Loucy (cell line): Measurements from ENCODE around the gene PITPNC1.
"Not testable (repeated sequence)": the region's sequence is repeated elsewhere in the genome, so short reads cannot be mapped to it uniquely, and the experiment has no call there.

ENCODE experiments used
- H2AFZ ChIP-seq: fragments of 200-600 bp; sonication (generic); 2 replicates; pipeline ENCODE4 v1.6.0; 2016; ENCODE audit warnings: antibody characterized with exemption, mild to moderate bottlenecking, low read length, moderate library complexity
- H3F3A ChIP-seq: fragments of 200-600 bp; 2 replicates; pipeline ENCODE4 v1.6.0; 2016; ENCODE audit warnings: antibody characterized with exemption, low read depth, mild to moderate bottlenecking
- H3K27me3 ChIP-seq: fragments of 200-600 bp; sonication (generic); 2 replicates; pipeline ENCODE4 v1.6.1; 2014; ENCODE audit warnings: low read length, mild to moderate bottlenecking; ENCODE audit not compliant: insufficient read depth, poor library complexity, severe bottlenecking
- H3K36me3 ChIP-seq: fragments of 200-600 bp; sonication (generic); 2 replicates; pipeline ENCODE4 v1.6.1; 2016; ENCODE audit warnings: low read length; ENCODE audit not compliant: insufficient read depth
- H3K4me1 ChIP-seq: fragments of 200-600 bp; sonication (generic); 2 replicates; pipeline ENCODE4 v1.5.1; 2014; ENCODE audit warnings: low read length, mild to moderate bottlenecking; ENCODE audit not compliant: insufficient read depth, poor library complexity, severe bottlenecking
- H3K4me2 ChIP-seq: fragments of 200-600 bp; sonication (generic); 2 replicates; pipeline ENCODE4 v1.6.0; 2014; ENCODE audit warnings: antibody characterized with exemption, low read length, low read depth, mild to moderate bottlenecking; ENCODE audit not compliant: poor library complexity, severe bottlenecking
- H3K4me3 ChIP-seq: fragments of 200-600 bp; sonication (generic); 2 replicates; pipeline ENCODE4 v1.5.1; 2014; ENCODE audit warnings: low read length, mild to moderate bottlenecking, mixed read lengths; ENCODE audit not compliant: poor library complexity, severe bottlenecking
- H3K79me2 ChIP-seq: fragments of 200-600 bp; sonication (generic); 2 replicates; pipeline ENCODE4 v1.6.1; 2014; ENCODE audit warnings: low read length; ENCODE audit not compliant: insufficient read depth
- H3K9ac ChIP-seq: fragments of 200-600 bp; sonication (generic); 2 replicates; pipeline ENCODE4 v1.6.0; 2014; ENCODE audit warnings: mild to moderate bottlenecking, low read depth, low read length, moderate library complexity; ENCODE audit not compliant: poor library complexity, severe bottlenecking
- H3K9me2 ChIP-seq: fragments of 200-600 bp; sonication (generic); replicated peaks from 2 replicates; pipeline ENCODE4 v1.6.1; 2016; ENCODE audit warnings: low read depth, low read length, mixed read lengths
- H3K9me3 ChIP-seq: fragments of 200-600 bp; sonication (generic); 2 replicates; pipeline ENCODE4 v1.6.1; 2014; ENCODE audit warnings: mild to moderate bottlenecking, antibody characterized with exemption, low read length, low read depth; ENCODE audit not compliant: insufficient read depth
- H4K20me1 ChIP-seq: fragments of 200-600 bp; sonication (generic); 2 replicates; pipeline ENCODE4 v1.6.0; 2014; ENCODE audit warnings: antibody characterized with exemption, low read length, mild to moderate bottlenecking; ENCODE audit not compliant: insufficient read depth, poor library complexity, severe bottlenecking
- CTCF ChIP-seq: fragments of 200-600 bp; sonication (generic); conservative IDR thresholded peaks from 2 replicates; pipeline ENCODE4 v1.5.1; 2014; ENCODE audit warnings: mild to moderate bottlenecking, antibody characterized with exemption, low read length
- EZH2phosphoT487 ChIP-seq: fragments of 200-600 bp; IDR thresholded peaks from 2 replicates; pipeline ENCODE4 v1.6.1; 2018; ENCODE audit warnings: antibody characterized with exemption, mild to moderate bottlenecking, moderate library complexity, borderline replicate concordance

Gene PITPNC1

GRCh38 chr17:67700725-67701119 is 323.6 kb downstream of the PITPNC1 start:
- H3K4me3 ChIP-seq: no peak overlapping the region
- H3K9me3 ChIP-seq: no peaks in the 10 kb centered on the region
- TF ChIP-seq EZH2phosphoT487 (no peak), CTCF (no peak)
- H2AFZ ChIP-seq: no peak overlapping the region
- H3K4me1 ChIP-seq: no peaks in the 10 kb centered on the region
- no peaks in the 10 kb centered on the region for H3K27me3 ChIP-seq
- no peaks in the 10 kb centered on the region for H3K36me3 ChIP-seq
- H3F3A ChIP-seq: no peaks in the 10 kb centered on the region; the same call in 1 of the 2 replicates
- H3K4me2 ChIP-seq: no peak overlapping the region
- H3K9me2 ChIP-seq: no peaks in the 10 kb centered on the region
- no peak overlapping the region for H3K9ac ChIP-seq
- H3K79me2 ChIP-seq: no peaks in the 10 kb centered on the region
- H4K20me1 ChIP-seq: no peaks in the 10 kb centered on the region

DNA sequence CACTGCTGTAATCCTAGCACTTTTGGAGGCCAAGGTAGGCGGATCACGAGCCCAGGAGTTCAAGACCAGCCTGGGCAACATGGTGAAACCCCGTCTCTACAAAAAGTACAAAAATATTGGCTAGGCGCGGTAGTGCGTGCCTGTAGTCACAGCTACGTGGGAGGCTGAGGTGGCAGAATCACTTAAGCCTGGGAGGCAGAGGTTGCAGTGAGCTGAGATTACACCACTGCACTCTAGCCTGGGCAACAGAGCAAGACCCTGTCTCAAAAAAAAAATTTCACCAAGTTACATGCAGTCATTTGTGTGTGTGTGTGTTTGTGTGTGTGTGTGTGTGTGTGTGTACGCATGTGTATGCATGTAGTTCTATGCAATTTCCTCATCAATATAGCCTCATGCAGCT is 325.8 kb downstream of the PITPNC1 start:
- not testable (repeated sequence) for H3K4me2 ChIP-seq, H3K36me3 ChIP-seq, H3K9me3 ChIP-seq, H3F3A ChIP-seq, H3K9me2 ChIP-seq, H2AFZ ChIP-seq, H3K27me3 ChIP-seq, H4K20me1 ChIP-seq, H3K9ac ChIP-seq, H3K4me3 ChIP-seq, H3K79me2 ChIP-seq, H3K4me1 ChIP-seq

DNA sequence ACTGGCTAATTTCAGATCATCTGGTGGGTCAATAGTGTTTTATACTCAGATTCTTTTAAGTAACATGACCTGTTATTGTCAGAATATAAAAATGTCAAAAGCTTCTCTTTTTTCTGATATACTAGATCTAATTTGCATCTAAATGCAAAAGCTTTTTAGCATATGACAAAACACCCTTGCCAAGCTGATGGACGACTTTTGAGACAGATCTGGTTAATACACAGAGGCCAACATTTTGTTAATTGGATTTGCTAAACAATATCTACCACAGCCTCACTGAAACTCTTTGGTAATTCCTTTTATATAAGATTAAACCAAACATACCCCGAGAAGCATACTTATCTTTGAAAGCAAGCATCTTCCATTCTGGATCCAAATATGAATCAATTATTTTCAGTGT is 330.4 kb downstream of the PITPNC1 start:
- Histone ChIP-seq H3K4me3 (no peak overlapping the region), H3K4me1 (no peaks in the 10 kb centered on the region), H2AFZ (no peak overlapping the region), H3F3A (no peaks in the 10 kb centered on the region), H3K9me2 (no peaks in the 10 kb centered on the region), H3K79me2 (no peaks in the 10 kb centered on the region), H3K9me3 (no peaks in the 10 kb centered on the region), H3K27me3 (no peaks in the 10 kb centered on the region), H3K9ac (no peak overlapping the region), H4K20me1 (no peaks in the 10 kb centered on the region), H3K4me2 (no peak overlapping the region), H3K36me3 (no peaks in the 10 kb centered on the region)
- TF ChIP-seq EZH2phosphoT487 (no peak), CTCF (no peak)

DNA sequence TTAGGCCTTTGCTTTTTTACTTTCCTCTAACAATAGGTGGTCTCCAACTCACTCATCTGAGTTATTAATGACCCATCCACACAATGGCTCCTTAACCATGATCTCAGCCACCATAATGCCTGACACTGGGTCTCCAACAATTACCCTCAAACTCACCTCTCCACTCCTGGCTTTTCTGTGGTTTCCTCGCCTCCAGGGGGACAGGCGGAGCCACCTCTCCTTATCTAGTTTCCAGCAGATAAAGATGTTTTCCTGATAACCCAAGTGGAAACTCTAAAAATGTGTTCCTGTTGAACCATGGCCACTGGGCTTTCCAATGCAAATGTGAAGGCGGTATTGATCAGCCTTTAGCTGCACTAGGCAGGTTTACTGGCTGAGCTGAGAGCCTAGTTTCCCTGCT is 331.3 kb downstream of the PITPNC1 start:
- H4K20me1 ChIP-seq: no peaks in the 10 kb centered on the region
- H3K4me2 ChIP-seq: no peak overlapping the region
- H2AFZ ChIP-seq: no peak overlapping the region
- no peaks in the 10 kb centered on the region for H3K79me2 ChIP-seq
- no peaks in the 10 kb centered on the region for H3K9me3 ChIP-seq
- H3K4me3 ChIP-seq: no peak overlapping the region
- no peaks in the 10 kb centered on the region for H3K27me3 ChIP-seq
- no peaks in the 10 kb centered on the region for H3K36me3 ChIP-seq
- TF ChIP-seq EZH2phosphoT487 (no peak), CTCF (no peak)
- H3K9me2 ChIP-seq: no peaks in the 10 kb centered on the region
- no peak overlapping the region for H3K9ac ChIP-seq
- no peaks in the 10 kb centered on the region for H3F3A ChIP-seq
- no peaks in the 10 kb centered on the region for H3K4me1 ChIP-seq
